ENCODE results near the gene IQSEC3.

The IQSEC3 gene

GRCh38 chr12:165862-166368, 99.3 kb downstream of the IQSEC3 start:
- no peak overlapping the region for H3K27ac ChIP-seq
- TF ChIP-seq CTCF (conservative IDR thresholded peaks at IDR 0.05): no peak
- no peak for TF ChIP-seq ZFX (IDR thresholded peaks at IDR 0.05)

GRCh38 chr12:166425-167075, 100.0 kb downstream of the IQSEC3 start:
- H3K27ac ChIP-seq: no peak overlapping the region
- TF ChIP-seq CTCF (conservative IDR thresholded peaks at IDR 0.05) (no peak), ZFX (IDR thresholded peaks at IDR 0.05) (no peak)

- no peak overlapping the region for H3K27ac ChIP-seq
- TF ChIP-seq ZFX (IDR thresholded peaks at IDR 0.05): no peak
- TF ChIP-seq CTCF (conservative IDR thresholded peaks at IDR 0.05): no peak
Observed at GRCh38 chr12:167959-168600, 101.5 kb downstream of the IQSEC3 start.

- no peak for TF ChIP-seq CTCF (conservative IDR thresholded peaks at IDR 0.05)
- TF ChIP-seq ZFX (IDR thresholded peaks at IDR 0.05): no peak
- no peak overlapping the region for H3K27ac ChIP-seq
Observed at GRCh38 chr12:168763-169525, 102.4 kb downstream of the IQSEC3 start.

- H3K27ac ChIP-seq: no peak overlapping the region
- no peak; the same call in 1 of the 2 replicates for TF ChIP-seq CTCF (conservative IDR thresholded peaks at IDR 0.05)
- TF ChIP-seq ZFX (IDR thresholded peaks at IDR 0.05): no peak
Observed at GRCh38 chr12:169528-170370, 103.2 kb downstream of the IQSEC3 start.

GRCh38 chr12:170371-171225, 104.0 kb downstream of the IQSEC3 start:
- TF ChIP-seq CTCF (conservative IDR thresholded peaks at IDR 0.05) (no peak), ZFX (IDR thresholded peaks at IDR 0.05) (no peak)
- H3K27ac ChIP-seq: no peak overlapping the region
